Measurements from ENCODE around the gene PLCD3. TPM values are rescaled to one million over a fixed set of nuclear protein-coding genes. Genes with fewer than 3 reads are reported as not detected.

The PLCD3 gene
- total RNA-seq, 4 donors from 2014 or later = 44.7 to 87.1 (median 58.3) TPM

DNA sequence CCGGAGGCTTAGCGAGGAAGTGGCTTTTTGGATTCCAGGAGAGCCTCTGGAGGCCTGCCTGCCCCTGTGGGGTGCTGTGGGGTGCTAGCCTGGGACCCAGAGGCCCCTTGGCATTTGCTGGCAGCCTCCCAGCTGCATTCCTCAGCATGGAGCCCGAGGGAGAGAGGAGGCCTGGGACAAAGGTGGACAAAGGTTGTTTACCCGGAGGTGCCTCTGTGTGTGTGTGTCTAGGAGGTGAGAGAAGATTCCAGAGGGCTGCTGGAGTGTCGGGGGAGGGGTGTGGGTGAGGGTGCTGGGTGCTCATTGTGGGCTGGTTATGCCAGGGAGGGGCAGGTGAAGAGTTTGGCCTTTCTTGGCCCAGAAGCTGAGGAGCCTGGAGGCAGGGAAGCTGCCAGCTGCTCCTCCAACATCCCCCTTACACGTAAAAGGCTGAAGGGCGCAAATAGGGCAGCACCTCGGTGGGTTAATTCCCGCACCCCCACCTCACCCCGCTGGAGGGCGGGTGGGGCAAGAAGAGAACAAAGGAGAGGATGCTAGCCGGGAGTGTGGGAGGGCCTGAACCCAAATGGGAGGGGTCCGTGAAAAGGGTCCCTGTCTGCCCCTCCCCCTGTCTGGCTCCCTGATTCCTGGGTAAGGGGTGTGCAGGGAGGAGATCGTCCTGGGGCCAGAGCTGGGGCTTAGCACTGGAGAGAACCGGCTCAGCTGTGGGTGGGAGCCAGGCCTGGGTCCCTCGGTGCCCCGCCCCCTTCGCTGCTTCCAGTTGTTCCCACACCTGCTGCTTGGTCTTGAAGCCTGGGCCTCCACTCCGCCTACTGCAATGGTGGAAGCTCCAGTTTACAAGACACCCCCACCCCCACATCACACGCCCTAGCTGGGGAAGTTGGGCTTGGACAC, 39.3 kb upstream of the PLCD3 start:
- no peaks in the 10 kb centered on the region for H3K36me3 ChIP-seq
- peak in 1 of 2 donors; percentile 83 for DNase-seq (ENCODE audit: low spot score in 2 of 2)
- WGBS = 19% methylated on average over 16 of the region's 20 CpGs
- TF ChIP-seq, protein P1, sequence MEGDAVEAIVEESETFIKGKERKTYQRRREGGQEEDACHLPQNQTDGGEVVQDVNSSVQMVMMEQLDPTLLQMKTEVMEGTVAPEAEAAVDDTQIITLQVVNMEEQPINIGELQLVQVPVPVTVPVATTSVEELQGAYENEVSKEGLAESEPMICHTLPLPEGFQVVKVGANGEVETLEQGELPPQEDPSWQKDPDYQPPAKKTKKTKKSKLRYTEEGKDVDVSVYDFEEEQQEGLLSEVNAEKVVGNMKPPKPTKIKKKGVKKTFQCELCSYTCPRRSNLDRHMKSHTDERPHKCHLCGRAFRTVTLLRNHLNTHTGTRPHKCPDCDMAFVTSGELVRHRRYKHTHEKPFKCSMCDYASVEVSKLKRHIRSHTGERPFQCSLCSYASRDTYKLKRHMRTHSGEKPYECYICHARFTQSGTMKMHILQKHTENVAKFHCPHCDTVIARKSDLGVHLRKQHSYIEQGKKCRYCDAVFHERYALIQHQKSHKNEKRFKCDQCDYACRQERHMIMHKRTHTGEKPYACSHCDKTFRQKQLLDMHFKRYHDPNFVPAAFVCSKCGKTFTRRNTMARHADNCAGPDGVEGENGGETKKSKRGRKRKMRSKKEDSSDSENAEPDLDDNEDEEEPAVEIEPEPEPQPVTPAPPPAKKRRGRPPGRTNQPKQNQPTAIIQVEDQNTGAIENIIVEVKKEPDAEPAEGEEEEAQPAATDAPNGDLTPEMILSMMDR (IDR thresholded peaks at IDR 0.05) = no peak
- TF ChIP-seq POLR2AphosphoS5 (IDR thresholded peaks at IDR 0.05) (no peak), POLR2A (IDR thresholded peaks at IDR 0.05) (no peak), EP300 (IDR thresholded peaks at IDR 0.05) (no peak)
- peaks cover 56% of the 10 kb centered on the region for H3K4me1 ChIP-seq
- peak overlapping the region; percentile 36 for H3K4me3 ChIP-seq
- H3K9me3 ChIP-seq = no peaks in the 10 kb centered on the region
- H3K27ac ChIP-seq = peak overlapping the region; percentile 96
- no peaks in the 10 kb centered on the region for H3K27me3 ChIP-seq

GRCh38 chr17:45170931-45171337, 38.6 kb upstream of the PLCD3 start:
- H3K9me3 ChIP-seq = no peaks in the 10 kb centered on the region
- 23% methylated on average over 2 of the region's 5 CpGs for WGBS

GRCh38 chr17:45170280-45170930, 38.1 kb upstream of the PLCD3 start:
- H3K36me3 ChIP-seq = no peaks in the 10 kb centered on the region

More at GRCh38 chr17:45170931-45171337, 38.6 kb upstream of the PLCD3 start:
- DNase-seq (ENCODE audit: low spot score in 2 of 2) = peak; percentile 88 to 91
- TF ChIP-seq POLR2AphosphoS5 (IDR thresholded peaks at IDR 0.05) = peak in 2 of 3 donors; percentile 42 to 87
- no peak for TF ChIP-seq EP300 (IDR thresholded peaks at IDR 0.05)
- Histone ChIP-seq H3K27me3 (no peaks in the 10 kb centered on the region), H3K4me1 (peaks cover 50% of the 10 kb centered on the region), H3K36me3 (no peaks in the 10 kb centered on the region), H3K27ac (peak overlapping the region; percentile 96), H3K4me3 (peak overlapping the region; percentile 36)

GRCh38 chr17:45168991-45169752, 36.9 kb upstream of the PLCD3 start:
- TF ChIP-seq, protein P1 (IDR thresholded peaks at IDR 0.05) = no peak
- no peak for TF ChIP-seq POLR2A (IDR thresholded peaks at IDR 0.05)
- H3K4me3 ChIP-seq = no peak overlapping the region
- peaks cover 44% of the 10 kb centered on the region for H3K4me1 ChIP-seq
- WGBS = 89% methylated on average over 27 of the region's 43 CpGs
- DNase-seq (ENCODE audit: low spot score in 2 of 2) = no peak
- no peaks in the 10 kb centered on the region for H3K9me3 ChIP-seq
- H3K27me3 ChIP-seq = no peaks in the 10 kb centered on the region
- peak overlapping the region; percentile 96 for H3K27ac ChIP-seq
- no peaks in the 10 kb centered on the region for H3K36me3 ChIP-seq

More at GRCh38 chr17:45170280-45170930, 38.1 kb upstream of the PLCD3 start:
- H3K27me3 ChIP-seq = no peaks in the 10 kb centered on the region
- H3K9me3 ChIP-seq = no peaks in the 10 kb centered on the region
- WGBS = 78% methylated on average over 7 of the region's 12 CpGs
- H3K4me1 ChIP-seq = peaks cover 45% of the 10 kb centered on the region
- peak overlapping the region; percentile 96 for H3K27ac ChIP-seq
- H3K4me3 ChIP-seq = no peak overlapping the region
- TF ChIP-seq POLR2A (IDR thresholded peaks at IDR 0.05) (no peak), EP300 (IDR thresholded peaks at IDR 0.05) (no peak), POLR2AphosphoS5 (IDR thresholded peaks at IDR 0.05) (no peak)
- no peak for DNase-seq (ENCODE audit: low spot score in 2 of 2)

GRCh38 chr17:45164734-45165269, 32.5 kb upstream of the PLCD3 start:
- peaks cover 17% of the 10 kb centered on the region for H3K4me1 ChIP-seq
- TF ChIP-seq EP300 (IDR thresholded peaks at IDR 0.05) (no peak), POLR2AphosphoS5 (IDR thresholded peaks at IDR 0.05) (no peak), POLR2A (IDR thresholded peaks at IDR 0.05) (no peak)
- TF ChIP-seq, protein P1 (IDR thresholded peaks at IDR 0.05) = no peak
- WGBS = 81% methylated on average over 7 of the region's 7 CpGs
- no peaks in the 10 kb centered on the region for H3K9me3 ChIP-seq
- no peak for DNase-seq (ENCODE audit: low spot score in 2 of 2)
- H3K27ac ChIP-seq = no peak overlapping the region
- H3K27me3 ChIP-seq = no peaks in the 10 kb centered on the region
- H3K36me3 ChIP-seq = no peaks in the 10 kb centered on the region
- H3K4me3 ChIP-seq = no peak overlapping the region

Data from suprapubic skin (tissue), 4 donors.